GM23338 (cell line): ENCODE data around the gene CCR5. TPM values are rescaled to one million over a fixed set of nuclear protein-coding genes. Genes with fewer than 3 reads are reported as not detected.

Experiments
- ATAC-seq: fragments of 200-7000 bp; cut with Tn5 transposase; 3 replicates; pipeline ENCODE4 v1.9.1; 2020
- DNase-seq: peaks from one replicate; pipeline ENCODE4 v3.0.0-alpha.2; 2015; ENCODE audit warnings: low spot score
- H2AFZ ChIP-seq: fragments of 200-600 bp; sonication (generic); 2 replicates; pipeline ENCODE4 v1.8.0; 2016; ENCODE audit warnings: antibody characterized with exemption, mild to moderate bottlenecking, moderate library complexity
- H3F3A ChIP-seq: fragments of 200-600 bp; sonication (generic); replicated peaks from 2 replicates; pipeline ENCODE4 v1.8.0; 2017; ENCODE audit warnings: antibody characterized with exemption, mixed run types, low read depth
- H3K27ac ChIP-seq: fragments of 200-600 bp; sonication (generic); 2 replicates; pipeline ENCODE4 v1.6.1; 2016; ENCODE audit warnings: low read depth
- H3K27me3 ChIP-seq: fragments of 200-600 bp; sonication (generic); 2 replicates; pipeline ENCODE4 v1.8.0; 2016; ENCODE audit warnings: mild to moderate bottlenecking, mixed run types, moderate library complexity; ENCODE audit not compliant: insufficient read depth
- H3K36me3 ChIP-seq: fragments of 200-600 bp; sonication (generic); 2 replicates; pipeline ENCODE4 v1.8.0; 2016; ENCODE audit warnings: mild to moderate bottlenecking; ENCODE audit not compliant: insufficient read depth
- H3K4me1 ChIP-seq: fragments of 200-600 bp; sonication (generic); 2 replicates; pipeline ENCODE4 v1.8.0; 2016; ENCODE audit warnings: mild to moderate bottlenecking, moderate library complexity; ENCODE audit not compliant: insufficient read depth
- H3K4me2 ChIP-seq: fragments of 200-600 bp; sonication (generic); 2 replicates; pipeline ENCODE4 v1.7.1; 2017; ENCODE audit warnings: mixed run types
- H3K4me3 ChIP-seq: fragments of 200-600 bp; sonication (generic); 2 replicates; pipeline ENCODE4 v1.6.1; 2016; ENCODE audit warnings: mixed run types
- H3K79me2 ChIP-seq: fragments of 200-600 bp; sonication (generic); replicated peaks from 2 replicates; pipeline ENCODE4 v1.8.0; 2017; ENCODE audit warnings: mild to moderate bottlenecking; ENCODE audit not compliant: insufficient read depth
- H3K9me2 ChIP-seq: fragments of 200-600 bp; sonication (generic); 2 replicates; pipeline ENCODE4 v1.8.0; 2017; ENCODE audit not compliant: insufficient read depth
- H4K20me1 ChIP-seq: fragments of 200-600 bp; sonication (generic); replicated peaks from 2 replicates; pipeline ENCODE4 v1.8.0; 2017; ENCODE audit warnings: mild to moderate bottlenecking; ENCODE audit not compliant: insufficient read depth
- H3K27ac Mint-ChIP-seq: 2 replicates; pipeline ENCODE4 v1.8.0; 2020; ENCODE audit warnings: inconsistent platforms, mild to moderate bottlenecking, moderate library complexity, mixed read lengths
- H3K27me3 Mint-ChIP-seq: 3 replicates; pipeline ENCODE4 v1.8.0; 2022; ENCODE audit warnings: low read depth, mild to moderate bottlenecking, moderate library complexity, mixed read lengths, inconsistent platforms; ENCODE audit not compliant: insufficient read depth, poor library complexity
- H3K36me3 Mint-ChIP-seq: 3 replicates; pipeline ENCODE4 v1.8.0; 2021; ENCODE audit warnings: low read depth, mild to moderate bottlenecking, inconsistent platforms, moderate library complexity, mixed read lengths
- H3K4me1 Mint-ChIP-seq: 3 replicates; pipeline ENCODE4 v1.8.0; 2020; ENCODE audit warnings: mild to moderate bottlenecking, inconsistent platforms, mixed read lengths
- H3K4me3 Mint-ChIP-seq: 3 replicates; pipeline ENCODE4 v1.8.0; 2021; ENCODE audit warnings: moderate library complexity, mild to moderate bottlenecking, inconsistent platforms, mixed read lengths
- H3K9me3 Mint-ChIP-seq: 3 replicates; pipeline ENCODE4 v1.8.0; 2020; ENCODE audit warnings: moderate library complexity, mild to moderate bottlenecking, inconsistent platforms, mixed read lengths
- CREB1 ChIP-seq: fragments of 250-450 bp; sonication (Bioruptor Pico); IDR thresholded peaks from 2 replicates; pipeline ENCODE4 v1.5.0; 2020; ENCODE audit warnings: low read depth, mild to moderate bottlenecking, moderate library complexity
- EZH2 ChIP-seq: fragments of 200-600 bp; sonication (generic); IDR thresholded peaks from one replicate; pipeline ENCODE4 v1.8.0; 2017; ENCODE audit warnings: antibody characterized with exemption, mild to moderate bottlenecking, low read depth; ENCODE audit not compliant: unreplicated experiment
- EZH2phosphoT487 ChIP-seq: fragments of 200-600 bp; sonication (generic); IDR thresholded peaks from one replicate; pipeline ENCODE4 v1.8.1; 2018; ENCODE audit warnings: antibody characterized with exemption; ENCODE audit not compliant: unreplicated experiment
- JUNB ChIP-seq: IDR thresholded peaks from one replicate; pipeline ENCODE4 v1.6.1; 2016; ENCODE audit warnings: antibody characterized with exemption; ENCODE audit not compliant: unreplicated experiment
- NANOG ChIP-seq: IDR thresholded peaks from 2 replicates; pipeline ENCODE4 v1.6.1; 2016; ENCODE audit warnings: antibody characterized with exemption, borderline replicate concordance
- POLR2AphosphoS5 ChIP-seq: IDR thresholded peaks from 2 replicates; pipeline ENCODE4 v1.6.1; 2016; ENCODE audit warnings: antibody characterized with exemption, low read depth
- STAT1 ChIP-seq: IDR thresholded peaks from one replicate; pipeline ENCODE4 v1.6.1; 2016; ENCODE audit warnings: antibody characterized with exemption; ENCODE audit not compliant: unreplicated experiment
- ZNF114 ChIP-seq: fragments of 250-450 bp; sonication (Bioruptor Pico); IDR thresholded peaks from 2 replicates; pipeline ENCODE4 v1.5.0; 2020; ENCODE audit warnings: mild to moderate bottlenecking, moderate library complexity
- ZNF331 ChIP-seq: fragments of 250-450 bp; sonication (Bioruptor Pico); IDR thresholded peaks from 2 replicates; pipeline ENCODE4 v1.5.0; 2020; ENCODE audit warnings: low read depth, mild to moderate bottlenecking, moderate library complexity
- ZNF462 ChIP-seq: fragments of 250-450 bp; sonication (Bioruptor Pico); IDR thresholded peaks from 2 replicates; pipeline ENCODE4 v1.5.0; 2020; ENCODE audit warnings: mild to moderate bottlenecking, moderate library complexity
- polyA plus RNA-seq: library from polyadenylated mRNA; unstranded; fragments of >200 nt; fragmentation: Nextera tagmentation; extraction: Ambion mirVana; gene quantifications from 2 replicates; pipeline ENCODE4 v1.2.1, GENCODE V29; 2016
- total RNA-seq: library from RNA; depleted of rRNA; stranded (reverse); fragments of >200 nt; shearing (Covaris generic); gene quantifications from 2 replicates; pipeline ENCODE4 v1.2.3, GENCODE V29; 2014
- TF ChIP-seq, protein P1 (sequence below): IDR thresholded peaks from 2 replicates; pipeline ENCODE4 v1.6.1; 2016; ENCODE audit warnings: antibody characterized with exemption
- TF ChIP-seq, protein P2 (sequence below): IDR thresholded peaks from one replicate; pipeline ENCODE4 v1.6.1; 2018; ENCODE audit warnings: antibody characterized with exemption; ENCODE audit not compliant: unreplicated experiment
- TF ChIP-seq, protein P3 (sequence below), 2 experiments: fragments of 200-600 bp in 1 of 2; sonication (generic) in 1 of 2; conservative IDR thresholded peaks; 2 replicates each; pipeline versions ENCODE4 v1.5.1 to v1.6.1; 2016 to 2017; ENCODE audit warnings: antibody characterized with exemption in 2 of 2, low read depth in 2 of 2, mild to moderate bottlenecking in 2 of 2, moderate library complexity in 1 of 2

Gene CCR5
- total and polyA plus RNA-seq, 2 experiments from 2014 or later, result not detected

GRCh38 chr3:46367811-46368210, 2.9 kb upstream of the CCR5 start:
- H3K9me3 Mint-ChIP-seq, result no peaks in the 10 kb centered on the region
- H3K4me1 ChIP-seq, result no peaks in the 10 kb centered on the region
- H3K4me3 ChIP-seq, result no peak overlapping the region
- peaks cover 2% of the 10 kb centered on the region for H3K27me3 Mint-ChIP-seq
- TF ChIP-seq NANOG (no peak), JUNB (no peak), EZH2 (no peak), CREB1 (CRISPR knock-in tag) (no peak), ZNF331 (CRISPR knock-in tag) (no peak), POLR2AphosphoS5 (no peak), EZH2phosphoT487 (no peak), ZNF462 (CRISPR knock-in tag) (no peak), ZNF114 (CRISPR knock-in tag) (no peak), STAT1 (no peak)
- TF ChIP-seq, protein P1, sequence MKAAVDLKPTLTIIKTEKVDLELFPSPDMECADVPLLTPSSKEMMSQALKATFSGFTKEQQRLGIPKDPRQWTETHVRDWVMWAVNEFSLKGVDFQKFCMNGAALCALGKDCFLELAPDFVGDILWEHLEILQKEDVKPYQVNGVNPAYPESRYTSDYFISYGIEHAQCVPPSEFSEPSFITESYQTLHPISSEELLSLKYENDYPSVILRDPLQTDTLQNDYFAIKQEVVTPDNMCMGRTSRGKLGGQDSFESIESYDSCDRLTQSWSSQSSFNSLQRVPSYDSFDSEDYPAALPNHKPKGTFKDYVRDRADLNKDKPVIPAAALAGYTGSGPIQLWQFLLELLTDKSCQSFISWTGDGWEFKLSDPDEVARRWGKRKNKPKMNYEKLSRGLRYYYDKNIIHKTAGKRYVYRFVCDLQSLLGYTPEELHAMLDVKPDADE, result no peak
- TF ChIP-seq, protein P2, sequence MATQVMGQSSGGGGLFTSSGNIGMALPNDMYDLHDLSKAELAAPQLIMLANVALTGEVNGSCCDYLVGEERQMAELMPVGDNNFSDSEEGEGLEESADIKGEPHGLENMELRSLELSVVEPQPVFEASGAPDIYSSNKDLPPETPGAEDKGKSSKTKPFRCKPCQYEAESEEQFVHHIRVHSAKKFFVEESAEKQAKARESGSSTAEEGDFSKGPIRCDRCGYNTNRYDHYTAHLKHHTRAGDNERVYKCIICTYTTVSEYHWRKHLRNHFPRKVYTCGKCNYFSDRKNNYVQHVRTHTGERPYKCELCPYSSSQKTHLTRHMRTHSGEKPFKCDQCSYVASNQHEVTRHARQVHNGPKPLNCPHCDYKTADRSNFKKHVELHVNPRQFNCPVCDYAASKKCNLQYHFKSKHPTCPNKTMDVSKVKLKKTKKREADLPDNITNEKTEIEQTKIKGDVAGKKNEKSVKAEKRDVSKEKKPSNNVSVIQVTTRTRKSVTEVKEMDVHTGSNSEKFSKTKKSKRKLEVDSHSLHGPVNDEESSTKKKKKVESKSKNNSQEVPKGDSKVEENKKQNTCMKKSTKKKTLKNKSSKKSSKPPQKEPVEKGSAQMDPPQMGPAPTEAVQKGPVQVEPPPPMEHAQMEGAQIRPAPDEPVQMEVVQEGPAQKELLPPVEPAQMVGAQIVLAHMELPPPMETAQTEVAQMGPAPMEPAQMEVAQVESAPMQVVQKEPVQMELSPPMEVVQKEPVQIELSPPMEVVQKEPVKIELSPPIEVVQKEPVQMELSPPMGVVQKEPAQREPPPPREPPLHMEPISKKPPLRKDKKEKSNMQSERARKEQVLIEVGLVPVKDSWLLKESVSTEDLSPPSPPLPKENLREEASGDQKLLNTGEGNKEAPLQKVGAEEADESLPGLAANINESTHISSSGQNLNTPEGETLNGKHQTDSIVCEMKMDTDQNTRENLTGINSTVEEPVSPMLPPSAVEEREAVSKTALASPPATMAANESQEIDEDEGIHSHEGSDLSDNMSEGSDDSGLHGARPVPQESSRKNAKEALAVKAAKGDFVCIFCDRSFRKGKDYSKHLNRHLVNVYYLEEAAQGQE, result no peak
- TF ChIP-seq, protein P3, sequence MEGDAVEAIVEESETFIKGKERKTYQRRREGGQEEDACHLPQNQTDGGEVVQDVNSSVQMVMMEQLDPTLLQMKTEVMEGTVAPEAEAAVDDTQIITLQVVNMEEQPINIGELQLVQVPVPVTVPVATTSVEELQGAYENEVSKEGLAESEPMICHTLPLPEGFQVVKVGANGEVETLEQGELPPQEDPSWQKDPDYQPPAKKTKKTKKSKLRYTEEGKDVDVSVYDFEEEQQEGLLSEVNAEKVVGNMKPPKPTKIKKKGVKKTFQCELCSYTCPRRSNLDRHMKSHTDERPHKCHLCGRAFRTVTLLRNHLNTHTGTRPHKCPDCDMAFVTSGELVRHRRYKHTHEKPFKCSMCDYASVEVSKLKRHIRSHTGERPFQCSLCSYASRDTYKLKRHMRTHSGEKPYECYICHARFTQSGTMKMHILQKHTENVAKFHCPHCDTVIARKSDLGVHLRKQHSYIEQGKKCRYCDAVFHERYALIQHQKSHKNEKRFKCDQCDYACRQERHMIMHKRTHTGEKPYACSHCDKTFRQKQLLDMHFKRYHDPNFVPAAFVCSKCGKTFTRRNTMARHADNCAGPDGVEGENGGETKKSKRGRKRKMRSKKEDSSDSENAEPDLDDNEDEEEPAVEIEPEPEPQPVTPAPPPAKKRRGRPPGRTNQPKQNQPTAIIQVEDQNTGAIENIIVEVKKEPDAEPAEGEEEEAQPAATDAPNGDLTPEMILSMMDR (conservative IDR thresholded peaks at IDR 0.05; ENCODE audit: low read depth in 2 of 2), result no peak
- no peak overlapping the region for H3K4me3 Mint-ChIP-seq
- DNase-seq (no peak), ATAC-seq (no peak)
- no peaks in the 10 kb centered on the region for H3K36me3 Mint-ChIP-seq
- H3K27ac ChIP-seq, result no peak overlapping the region
- no peak overlapping the region for H3K4me2 ChIP-seq
- H3K9me2 ChIP-seq, result peaks cover 3% of the 10 kb centered on the region; the same call in 1 of the 2 replicates
- no peak overlapping the region for H3K27ac Mint-ChIP-seq
- H3K27me3 ChIP-seq, result no peaks in the 10 kb centered on the region
- H3F3A ChIP-seq, result no peaks in the 10 kb centered on the region
- H3K79me2 ChIP-seq, result no peaks in the 10 kb centered on the region
- no peaks in the 10 kb centered on the region for H3K4me1 Mint-ChIP-seq
- peak overlapping the region; percentile 33; the same call in 1 of the 2 replicates for H2AFZ ChIP-seq
- H4K20me1 ChIP-seq, result no peaks in the 10 kb centered on the region
- no peaks in the 10 kb centered on the region for H3K36me3 ChIP-seq
